Cardiac muscle cell (in vitro differentiated cells and primary cell): ENCODE data around the gene TMEM26. TPM values are rescaled to one million over a fixed set of nuclear protein-coding genes. Genes with fewer than 3 reads are reported as not detected.

ENCODE experiments used
- DNase-seq, 2 donors: peaks; one replicate each; pipeline versions ENCODE4 v3.0.0 to v3.0.0-alpha.2; 2010 to 2017; ENCODE audit warnings: low read depth in 1 of 2, low spot score in 1 of 2
- H3K27ac ChIP-seq: fragments of 200-600 bp; sonication (generic); 2 replicates; pipeline ENCODE4 v1.5.1; 2016
- H3K27me3 ChIP-seq: fragments of 200-600 bp; sonication (generic); 2 replicates; pipeline ENCODE4 v1.6.0; 2016; ENCODE audit warnings: control low read depth
- H3K36me3 ChIP-seq: fragments of 200-600 bp; sonication (generic); 2 replicates; pipeline ENCODE4 v1.5.1; 2016; ENCODE audit warnings: control low read depth
- H3K4me1 ChIP-seq: fragments of 200-600 bp; sonication (generic); 2 replicates; pipeline ENCODE4 v1.8.1; 2017; ENCODE audit warnings: low read depth, mild to moderate bottlenecking, mixed run types
- H3K4me3 ChIP-seq: fragments of 200-600 bp; sonication (generic); 2 replicates; pipeline ENCODE4 v1.5.1; 2016; ENCODE audit warnings: mild to moderate bottlenecking
- H3K9me3 ChIP-seq: fragments of 200-600 bp; sonication (generic); 2 replicates; pipeline ENCODE4 v1.5.1; 2017; ENCODE audit warnings: low read depth, mild to moderate bottlenecking, control low read depth
- CTCF ChIP-seq: IDR thresholded peaks from 2 replicates; pipeline ENCODE4 v1.5.1; 2012; ENCODE audit warnings: low read depth, mild to moderate bottlenecking, low read length
- polyA plus RNA-seq: library from polyadenylated mRNA; unstranded; fragments of >200 nt; fragmentation: Nextera tagmentation; extraction: Ambion mirVana; gene quantifications from 2 replicates; pipeline ENCODE4 v1.2.1, GENCODE V29; 2016
- total RNA-seq: library from RNA; depleted of rRNA; stranded (reverse); fragments of >200 nt; gene quantifications from 2 replicates; pipeline ENCODE4 v1.2.3, GENCODE V29; 2016

TMEM26 gene
- total and polyA plus RNA-seq, 2 experiments from 2014 or later = 1.1 to 1.2 TPM

GRCh38 chr10:61376377-61376776, 76.8 kb downstream of the TMEM26 start:
- H3K27me3 ChIP-seq = no peaks in the 10 kb centered on the region
- H3K4me3 ChIP-seq = no peak overlapping the region
- H3K4me1 ChIP-seq = no peaks in the 10 kb centered on the region
- H3K36me3 ChIP-seq = no peaks in the 10 kb centered on the region
- H3K27ac ChIP-seq = no peak overlapping the region
- no peak for DNase-seq
- H3K9me3 ChIP-seq = no peaks in the 10 kb centered on the region
- TF ChIP-seq CTCF = no peak

GRCh38 chr10:61366365-61366764, 86.8 kb downstream of the TMEM26 start:
- H3K4me3 ChIP-seq = no peak overlapping the region
- no peak for TF ChIP-seq CTCF

GRCh38 chr10:61364619-61365018, 88.6 kb downstream of the TMEM26 start:
- H3K27me3 ChIP-seq = no peaks in the 10 kb centered on the region
- H3K36me3 ChIP-seq = no peaks in the 10 kb centered on the region
- H3K4me3 ChIP-seq = no peak overlapping the region
- DNase-seq = no peak
- no peaks in the 10 kb centered on the region for H3K4me1 ChIP-seq
- no peak for TF ChIP-seq CTCF
- H3K9me3 ChIP-seq = no peaks in the 10 kb centered on the region
- H3K27ac ChIP-seq = no peak overlapping the region

More at GRCh38 chr10:61366365-61366764, 86.8 kb downstream of the TMEM26 start:
- no peaks in the 10 kb centered on the region for H3K36me3 ChIP-seq
- DNase-seq = no peak
- no peaks in the 10 kb centered on the region for H3K27me3 ChIP-seq
- H3K27ac ChIP-seq = no peak overlapping the region
- H3K9me3 ChIP-seq = no peaks in the 10 kb centered on the region
- no peaks in the 10 kb centered on the region for H3K4me1 ChIP-seq

DNA sequence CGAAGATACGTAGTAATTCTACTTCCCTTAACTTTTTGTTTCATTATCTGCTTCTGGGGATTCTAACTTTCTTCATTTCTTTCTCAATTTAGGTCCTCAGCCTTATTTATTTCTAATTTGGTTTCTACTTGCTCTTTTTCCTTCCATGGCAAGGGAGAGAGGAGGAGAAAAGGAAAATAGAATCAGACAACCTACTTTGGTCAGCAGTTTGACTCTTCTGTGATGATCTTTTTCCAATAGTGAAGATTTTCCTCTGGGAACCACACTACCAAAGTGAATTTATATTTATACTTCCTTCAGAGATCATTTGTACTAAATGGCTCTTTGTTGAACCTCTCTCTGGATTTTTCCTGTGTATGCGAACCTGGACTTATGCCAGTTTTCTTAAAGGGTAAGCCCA, 90.2 kb downstream of the TMEM26 start:
- no peak for TF ChIP-seq CTCF
- Histone ChIP-seq H3K4me1 (no peaks in the 10 kb centered on the region), H3K27me3 (no peaks in the 10 kb centered on the region), H3K9me3 (no peaks in the 10 kb centered on the region), H3K27ac (no peak overlapping the region), H3K36me3 (no peaks in the 10 kb centered on the region), H3K4me3 (no peak overlapping the region)
- no peak for DNase-seq

DNA sequence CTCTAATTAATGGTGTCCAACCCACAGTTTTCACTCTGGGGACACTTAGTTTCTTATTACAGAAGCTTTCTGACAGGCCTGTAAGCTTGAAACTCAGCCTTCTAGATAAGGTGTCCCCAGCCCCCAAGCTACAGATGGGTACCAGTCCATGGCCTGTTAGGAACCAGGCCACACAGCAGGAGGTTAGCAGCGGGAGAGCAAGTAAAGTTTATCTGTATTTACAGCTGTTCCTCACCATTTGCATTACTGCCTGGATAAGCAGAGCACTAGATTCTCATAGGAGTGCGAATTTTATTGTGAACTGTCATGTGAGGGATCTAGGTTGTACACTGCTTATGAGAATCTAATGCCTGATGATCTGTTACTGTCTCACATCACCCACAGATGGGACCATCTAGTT, 93.7 kb downstream of the TMEM26 start:
- no peak for TF ChIP-seq CTCF

DNA sequence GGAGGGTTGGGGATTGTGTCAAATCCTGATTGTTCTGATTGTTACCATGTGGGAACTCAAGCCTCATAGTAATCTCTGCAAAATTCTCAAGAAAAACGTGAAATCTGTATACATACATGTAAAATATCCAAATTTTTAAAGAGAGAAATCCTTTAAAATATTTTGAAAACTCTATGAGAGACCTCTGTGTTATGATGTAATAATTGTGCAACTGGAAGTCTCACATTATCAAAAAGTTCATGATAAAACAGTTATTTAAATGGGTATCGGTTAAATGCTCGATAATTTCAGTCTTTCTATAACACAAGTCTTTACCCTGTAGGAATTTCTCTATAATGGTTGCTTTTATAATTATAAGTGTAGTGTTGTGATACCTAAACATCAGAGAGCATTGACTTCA, 95.5 kb downstream of the TMEM26 start:
- TF ChIP-seq CTCF = no peak
- Histone ChIP-seq H3K36me3 (no peaks in the 10 kb centered on the region), H3K4me3 (no peak overlapping the region), H3K9me3 (no peaks in the 10 kb centered on the region), H3K4me1 (peaks cover 5% of the 10 kb centered on the region), H3K27me3 (no peaks in the 10 kb centered on the region), H3K27ac (no peak overlapping the region)
- DNase-seq = no peak

More for the DNA sequence above, 93.7 kb downstream of the TMEM26 start:
- Histone ChIP-seq H3K4me3 (no peak overlapping the region), H3K9me3 (no peaks in the 10 kb centered on the region), H3K36me3 (no peaks in the 10 kb centered on the region), H3K27ac (no peak overlapping the region), H3K27me3 (no peaks in the 10 kb centered on the region), H3K4me1 (peaks cover 5% of the 10 kb centered on the region)
- DNase-seq = no peak
